GM06990 (cell line): ENCODE measurements around the gene CD52.
"Not testable (repeated sequence)": the region's sequence is repeated elsewhere in the genome, so short reads cannot be mapped to it uniquely, and the experiment has no call there.

Experiments used
- DNase-seq: peaks from one replicate; pipeline ENCODE4 v3.0.0-alpha.2; 2011; ENCODE audit not compliant: insufficient read length; ENCODE audit errors: extremely low read depth
- H3K27me3 ChIP-seq: replicated peaks from 2 replicates; pipeline ENCODE4 v1.6.0; 2011; ENCODE audit warnings: low read length; ENCODE audit not compliant: control insufficient read depth, insufficient read depth
- H3K36me3 ChIP-seq: 2 replicates; pipeline ENCODE4 v1.5.1; 2011; ENCODE audit warnings: low read length; ENCODE audit not compliant: control insufficient read depth, insufficient read depth
- H3K4me3 ChIP-seq: replicated peaks from 2 replicates; pipeline ENCODE4 v1.5.1; 2011; ENCODE audit warnings: low read depth, mild to moderate bottlenecking, control low read depth, low read length
- CTCF ChIP-seq: IDR thresholded peaks from 2 replicates; pipeline ENCODE4 v1.5.1; 2011; ENCODE audit warnings: low read length, control low read depth, mild to moderate bottlenecking, inconsistent platforms; ENCODE audit not compliant: insufficient read depth, poor library complexity, severe bottlenecking

Gene CD52

GRCh38 chr1:26290882-26291261 is 26.9 kb upstream of the CD52 start:
- DNase-seq, result no peak
- H3K36me3 ChIP-seq, result no peaks in the 10 kb centered on the region
- no peak for TF ChIP-seq CTCF
- no peaks in the 10 kb centered on the region for H3K27me3 ChIP-seq
- no peak overlapping the region for H3K4me3 ChIP-seq

- DNase-seq, result no peak
- H3K4me3 ChIP-seq, result no peak overlapping the region
These were observed 26.3 kb upstream of the CD52 start for GRCh38 chr1:26291433-26291832.

GRCh38 chr1:26291939-26292338 is 25.8 kb upstream of the CD52 start:
- no peak for TF ChIP-seq CTCF
- Histone ChIP-seq H3K4me3 (no peak overlapping the region), H3K36me3 (no peaks in the 10 kb centered on the region), H3K27me3 (no peaks in the 10 kb centered on the region)
- DNase-seq, result no peak

More at GRCh38 chr1:26291433-26291832, 26.3 kb upstream of the CD52 start:
- no peak for TF ChIP-seq CTCF
- Histone ChIP-seq H3K36me3 (no peaks in the 10 kb centered on the region), H3K27me3 (no peaks in the 10 kb centered on the region)

- not testable (repeated sequence) for DNase-seq, H3K36me3 ChIP-seq, H3K27me3 ChIP-seq, H3K4me3 ChIP-seq
These were observed 25.0 kb upstream of the CD52 start for GRCh38 chr1:26292735-26293134.

- H3K4me3 ChIP-seq, result no peak overlapping the region
- no peak for DNase-seq
- no peaks in the 10 kb centered on the region for H3K27me3 ChIP-seq
- H3K36me3 ChIP-seq, result no peaks in the 10 kb centered on the region; the same call in 1 of the 2 replicates
- TF ChIP-seq CTCF, result no peak
These were observed 23.8 kb upstream of the CD52 start for GRCh38 chr1:26293911-26294463.

- Histone ChIP-seq H3K27me3 (no peaks in the 10 kb centered on the region), H3K36me3 (no peaks in the 10 kb centered on the region; the same call in 1 of the 2 replicates), H3K4me3 (no peak overlapping the region)
- DNase-seq, result no peak
- TF ChIP-seq CTCF, result no peak
These were observed 22.3 kb upstream of the CD52 start for GRCh38 chr1:26295194-26296138.
